GM19397 (cell line): ENCODE data around the gene OR2T1.
"Not testable (repeated sequence)": the region's sequence is repeated elsewhere in the genome, so short reads cannot be mapped to it uniquely, and the experiment has no call there.

Source experiments
- ATAC-seq: cut with Tn5 transposase; IDR thresholded peaks from one replicate; pipeline ENCODE4 v1.9.1; 2021; ENCODE audit warnings: mild to moderate bottlenecking, moderate library complexity; ENCODE audit not compliant: unreplicated experiment

The OR2T1 gene

GRCh38 chr1:248402748-248403147 is at the start of gene OR2T1:
Gene OR2T1, plus strand, starts transcription at chr1:248403048. Its CDS starts 3,100 bp downstream, at chr1:248406148.
- ATAC-seq = no peak

GRCh38 chr1:248359415-248359814 is 43.4 kb upstream of the OR2T1 start:
- ATAC-seq = no peak

- no peak for ATAC-seq
Measured at GRCh38 chr1:248361121-248361715, 41.6 kb upstream of the OR2T1 start, which contains the start of gene OR2T4. Gene OR2T4, plus strand, starts transcription at chr1:248361665. Its CDS starts 0 bp downstream, at chr1:248361665.

- ATAC-seq = no peak
Measured at GRCh38 chr1:248366609-248367008, 36.2 kb upstream of the OR2T1 start.

- no peak for ATAC-seq
Measured at GRCh38 chr1:248372394-248372793, 30.5 kb upstream of the OR2T1 start.

GRCh38 chr1:248373761-248374160 is 29.1 kb upstream of the OR2T1 start:
- ATAC-seq = no peak

GRCh38 chr1:248375446-248375845 is 27.4 kb upstream of the OR2T1 start, which contains the start of gene OR2T6:
Gene OR2T6, plus strand, starts transcription at chr1:248375746. Its CDS starts 11,863 bp downstream, at chr1:248387609.
- no peak for ATAC-seq

GRCh38 chr1:248376916-248377315 is 25.9 kb upstream of the OR2T1 start:
- ATAC-seq = no peak

- ATAC-seq = no peak
Measured at GRCh38 chr1:248380854-248381253, 22.0 kb upstream of the OR2T1 start.

GRCh38 chr1:248388426-248388825 is 14.4 kb upstream of the OR2T1 start:
- ATAC-seq = no peak

GRCh38 chr1:248393050-248393449 is 9.8 kb upstream of the OR2T1 start:
- no peak for ATAC-seq

GRCh38 chr1:248404024-248404423 is 1.2 kb downstream of the OR2T1 start:
- no peak for ATAC-seq

GRCh38 chr1:248406721-248407692 is 4.2 kb downstream of the OR2T1 start:
- ATAC-seq = no peak

GRCh38 chr1:248416226-248416625 is 13.4 kb downstream of the OR2T1 start:
- ATAC-seq = no peak

- no peak for ATAC-seq
Measured at GRCh38 chr1:248417854-248418253, 15.0 kb downstream of the OR2T1 start.

- ATAC-seq = no peak
Measured at GRCh38 chr1:248421384-248421783, 18.5 kb downstream of the OR2T1 start.

- peak; percentile 36 for ATAC-seq
Measured at GRCh38 chr1:248427526-248428191, 24.8 kb downstream of the OR2T1 start.

- ATAC-seq = peak; percentile 98
Measured at GRCh38 chr1:248428192-248428533, 25.3 kb downstream of the OR2T1 start.

GRCh38 chr1:248431683-248432082 is 28.8 kb downstream of the OR2T1 start:
- not testable (repeated sequence) for ATAC-seq

GRCh38 chr1:248432201-248432600 is 29.4 kb downstream of the OR2T1 start:
- ATAC-seq = not testable (repeated sequence)

- ATAC-seq = not testable (repeated sequence)
Measured at GRCh38 chr1:248433811-248434415, 31.1 kb downstream of the OR2T1 start.
